Choroid plexus epithelial cell (primary cell): ENCODE measurements around the gene LIPC.

Experiments
- DNase-seq: peaks from one replicate; pipeline ENCODE4 v3.0.0-alpha.2; 2010; ENCODE audit warnings: low read depth
- H3K4me3 ChIP-seq: 2 replicates; pipeline ENCODE4 v1.5.1; 2011; ENCODE audit warnings: low read depth, mild to moderate bottlenecking, control low read depth, low read length, moderate library complexity
- TF ChIP-seq, protein P1 (sequence below): conservative IDR thresholded peaks from 2 replicates; pipeline ENCODE4 v1.5.1; 2011; ENCODE audit warnings: low read depth, mild to moderate bottlenecking, control low read depth, inconsistent platforms, low read length, moderate library complexity

Gene LIPC

GRCh38 chr15:58585693-58586443, 154.1 kb downstream of the LIPC start:
- no peak overlapping the region for H3K4me3 ChIP-seq
- TF ChIP-seq, protein P1, sequence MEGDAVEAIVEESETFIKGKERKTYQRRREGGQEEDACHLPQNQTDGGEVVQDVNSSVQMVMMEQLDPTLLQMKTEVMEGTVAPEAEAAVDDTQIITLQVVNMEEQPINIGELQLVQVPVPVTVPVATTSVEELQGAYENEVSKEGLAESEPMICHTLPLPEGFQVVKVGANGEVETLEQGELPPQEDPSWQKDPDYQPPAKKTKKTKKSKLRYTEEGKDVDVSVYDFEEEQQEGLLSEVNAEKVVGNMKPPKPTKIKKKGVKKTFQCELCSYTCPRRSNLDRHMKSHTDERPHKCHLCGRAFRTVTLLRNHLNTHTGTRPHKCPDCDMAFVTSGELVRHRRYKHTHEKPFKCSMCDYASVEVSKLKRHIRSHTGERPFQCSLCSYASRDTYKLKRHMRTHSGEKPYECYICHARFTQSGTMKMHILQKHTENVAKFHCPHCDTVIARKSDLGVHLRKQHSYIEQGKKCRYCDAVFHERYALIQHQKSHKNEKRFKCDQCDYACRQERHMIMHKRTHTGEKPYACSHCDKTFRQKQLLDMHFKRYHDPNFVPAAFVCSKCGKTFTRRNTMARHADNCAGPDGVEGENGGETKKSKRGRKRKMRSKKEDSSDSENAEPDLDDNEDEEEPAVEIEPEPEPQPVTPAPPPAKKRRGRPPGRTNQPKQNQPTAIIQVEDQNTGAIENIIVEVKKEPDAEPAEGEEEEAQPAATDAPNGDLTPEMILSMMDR: no peak
- DNase-seq: no peak

DNA sequence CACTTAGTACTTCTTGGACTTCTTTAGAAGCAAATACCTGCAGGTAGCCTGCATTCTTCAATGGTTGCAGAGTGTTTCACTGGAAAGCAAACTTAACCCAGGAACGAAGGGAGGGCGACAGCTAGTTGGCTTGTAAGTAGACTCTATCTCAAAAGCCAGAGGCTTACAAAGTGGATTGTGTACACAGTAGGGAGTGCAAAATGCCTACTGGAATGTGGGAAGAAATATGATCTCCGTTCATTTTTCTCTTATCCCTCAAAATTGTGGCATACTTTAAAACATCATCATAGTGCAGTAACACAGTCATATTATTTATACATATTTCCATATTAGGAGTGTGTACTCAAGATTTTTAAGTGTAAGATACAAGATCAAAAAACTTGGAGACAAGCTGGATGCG, 155.7 kb downstream of the LIPC start:
- TF ChIP-seq, protein P1: no peak
- DNase-seq: peak; percentile 17
- no peak overlapping the region for H3K4me3 ChIP-seq

- TF ChIP-seq, protein P1: no peak
These were observed 156.3 kb downstream of the LIPC start for GRCh38 chr15:58588096-58588495.

DNA sequence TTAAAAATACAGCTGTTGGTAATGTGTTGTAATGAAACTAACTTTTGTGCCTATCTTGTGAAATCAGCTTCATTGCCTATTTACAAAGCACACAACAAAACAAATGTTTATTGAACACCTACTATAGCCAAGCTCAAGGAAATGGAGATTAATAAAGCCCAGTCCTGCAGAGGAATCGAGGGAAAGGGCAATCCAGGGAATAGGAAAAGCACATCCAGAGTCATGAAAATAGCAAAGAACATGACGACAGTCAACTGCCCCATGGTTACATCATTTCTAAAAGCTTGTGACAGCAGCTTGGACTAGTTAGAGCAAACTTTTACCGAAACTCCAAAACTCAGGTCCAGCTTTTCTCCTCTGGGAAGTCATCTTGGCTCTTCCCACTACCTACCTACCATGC, 157.3 kb downstream of the LIPC start:
- TF ChIP-seq, protein P1: no peak

More at GRCh38 chr15:58588096-58588495, 156.3 kb downstream of the LIPC start:
- no peak for DNase-seq
- H3K4me3 ChIP-seq: no peak overlapping the region

GRCh38 chr15:58590236-58590635, 158.4 kb downstream of the LIPC start:
- H3K4me3 ChIP-seq: no peak overlapping the region
- DNase-seq: no peak
- TF ChIP-seq, protein P1: no peak

More for the DNA sequence above, 157.3 kb downstream of the LIPC start:
- no peak overlapping the region for H3K4me3 ChIP-seq
- no peak for DNase-seq

GRCh38 chr15:58590926-58591325, 159.1 kb downstream of the LIPC start:
- TF ChIP-seq, protein P1: no peak
- H3K4me3 ChIP-seq: no peak overlapping the region
- DNase-seq: no peak

DNA sequence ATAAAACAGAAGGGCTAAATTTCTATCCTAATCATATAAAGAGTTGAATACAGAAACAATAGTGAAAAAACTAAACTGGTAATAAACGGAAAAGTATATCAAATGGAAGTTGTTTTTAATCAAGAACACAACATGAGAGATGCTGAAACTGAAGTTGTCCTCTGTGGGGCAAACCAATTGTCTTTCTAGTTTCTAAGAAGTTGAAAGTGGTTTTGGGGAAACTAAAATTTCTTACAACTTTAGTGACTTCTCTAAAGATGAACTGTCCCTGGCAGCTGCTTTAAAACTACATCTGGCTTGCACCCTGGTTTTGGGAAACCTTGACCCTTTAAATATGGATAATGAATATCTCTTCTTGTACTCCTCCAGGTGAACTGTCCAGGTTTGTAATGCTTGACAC, 162.1 kb downstream of the LIPC start:
- H3K4me3 ChIP-seq: no peak overlapping the region
- DNase-seq: no peak
- TF ChIP-seq, protein P1: no peak
